Skeletal muscle satellite cell (primary cell): ENCODE results near the gene CLOCK.

Experiments used
- H3K27me3 ChIP-seq: 2 replicates; pipeline ENCODE4 v1.7.0; 2013; ENCODE audit warnings: low read length; ENCODE audit not compliant: control insufficient read depth, insufficient read depth
- H3K36me3 ChIP-seq: 2 replicates; pipeline ENCODE4 v1.7.0; 2013; ENCODE audit warnings: mild to moderate bottlenecking, control low read depth, low read length; ENCODE audit not compliant: insufficient read depth
- H3K4me1 ChIP-seq: 2 replicates; pipeline ENCODE4 v1.7.0; 2013; ENCODE audit warnings: low read length; ENCODE audit not compliant: control insufficient read depth, insufficient read depth
- H3K4me2 ChIP-seq: 2 replicates; pipeline ENCODE4 v1.7.0; 2013; ENCODE audit warnings: mild to moderate bottlenecking, low read length
- H3K4me3 ChIP-seq: 2 replicates; pipeline ENCODE4 v1.7.0; 2013; ENCODE audit warnings: low read length
- H3K9ac ChIP-seq: 2 replicates; pipeline ENCODE4 v1.7.0; 2013; ENCODE audit warnings: mild to moderate bottlenecking, low read depth, low read length, moderate library complexity
- H3K9me3 ChIP-seq: replicated peaks from 2 replicates; pipeline ENCODE4 v1.7.0; 2013; ENCODE audit warnings: mild to moderate bottlenecking, control low read depth, low read length

The CLOCK gene

DNA sequence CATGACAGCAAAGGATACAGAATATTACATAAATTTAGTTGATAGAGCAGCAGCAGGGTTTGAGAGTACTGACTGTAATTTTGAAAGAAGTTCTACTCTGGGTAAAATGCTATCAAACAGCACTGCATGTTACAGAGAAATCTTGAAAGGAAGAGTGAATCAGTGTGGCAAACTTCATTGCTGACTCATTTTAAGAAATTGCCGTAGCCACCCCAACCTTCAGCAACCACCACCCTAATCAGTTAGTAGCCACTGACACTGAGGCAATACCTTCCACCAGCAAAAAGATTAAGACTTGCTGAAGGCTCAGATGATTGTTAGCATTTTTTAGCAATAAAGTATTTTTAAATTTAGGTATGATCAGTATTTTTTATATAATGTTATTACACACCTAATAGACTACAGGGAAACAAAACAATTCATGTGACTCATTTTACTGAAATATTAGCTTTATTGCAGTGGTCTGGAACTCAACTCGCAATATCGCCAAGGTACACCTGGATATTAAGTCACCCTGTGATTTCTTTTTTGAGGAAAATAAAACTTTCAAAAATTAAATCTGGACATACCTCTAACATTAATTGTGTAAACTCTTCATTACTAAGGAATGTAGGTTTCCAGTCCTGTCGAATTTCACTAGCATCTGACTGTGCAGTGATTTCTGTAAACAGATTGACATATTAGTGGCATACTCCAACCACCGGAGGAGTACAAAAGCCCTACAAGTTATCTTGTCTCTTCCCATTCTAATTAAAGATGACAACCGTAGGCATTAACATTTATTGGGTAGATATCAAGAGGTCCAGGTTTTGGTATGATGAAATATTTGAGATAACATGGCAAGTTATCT lies 71.1 kb downstream of the CLOCK start:
- H3K4me2 ChIP-seq: peak overlapping the region; percentile 50
- no peaks in the 10 kb centered on the region for H3K9me3 ChIP-seq
- peaks cover 26% of the 10 kb centered on the region for H3K4me1 ChIP-seq
- no peak overlapping the region for H3K4me3 ChIP-seq
- H3K9ac ChIP-seq: no peak overlapping the region
- peaks cover 23% of the 10 kb centered on the region for H3K36me3 ChIP-seq
- H3K27me3 ChIP-seq: no peaks in the 10 kb centered on the region

DNA sequence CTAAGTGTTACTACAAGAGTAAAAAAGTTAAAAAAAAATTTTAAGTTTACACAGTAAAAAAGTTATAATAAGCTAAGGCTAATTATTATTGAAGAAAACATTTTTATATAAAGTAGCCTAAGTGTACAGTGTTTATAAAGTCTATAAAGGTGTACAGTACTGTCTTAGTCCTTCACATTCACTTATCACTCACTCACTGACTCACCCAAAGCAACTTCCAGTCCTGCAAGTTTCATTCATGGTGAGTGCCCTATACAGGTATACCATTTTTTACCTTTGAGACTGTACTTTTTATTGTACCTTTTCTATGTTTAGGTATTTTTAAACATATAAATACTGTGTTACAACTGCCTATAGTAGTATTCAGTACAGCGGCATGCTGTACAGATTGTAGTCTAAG lies 76.7 kb downstream of the CLOCK start:
- Histone ChIP-seq H3K4me2 (no peak overlapping the region), H3K4me3 (no peak overlapping the region), H3K36me3 (peaks cover 46% of the 10 kb centered on the region), H3K4me1 (peaks cover 3% of the 10 kb centered on the region), H3K27me3 (no peaks in the 10 kb centered on the region), H3K9ac (no peak overlapping the region), H3K9me3 (no peaks in the 10 kb centered on the region)

DNA sequence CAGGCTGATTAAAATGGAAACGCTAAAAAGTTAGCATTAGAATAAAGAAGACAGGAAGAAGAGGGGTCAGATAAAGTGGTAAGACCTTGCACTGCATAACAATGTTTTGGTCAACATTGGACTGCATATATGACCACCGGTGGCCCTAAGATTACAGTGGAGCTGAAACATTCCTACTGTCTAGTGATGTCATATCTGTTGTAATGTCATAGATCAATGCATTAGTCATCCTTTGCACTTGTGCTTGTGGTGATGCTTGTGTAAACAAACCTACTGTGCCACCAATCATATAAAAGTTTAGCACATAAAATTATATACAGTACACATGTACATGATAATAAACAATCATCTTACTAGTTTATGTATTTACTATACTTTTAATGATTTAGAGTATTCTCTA lies 78.0 kb downstream of the CLOCK start:
- H3K9ac ChIP-seq: no peak overlapping the region
- H3K36me3 ChIP-seq: peaks cover 45% of the 10 kb centered on the region
- H3K4me1 ChIP-seq: no peaks in the 10 kb centered on the region
- no peaks in the 10 kb centered on the region for H3K9me3 ChIP-seq
- no peak overlapping the region for H3K4me2 ChIP-seq
- H3K27me3 ChIP-seq: no peaks in the 10 kb centered on the region
- H3K4me3 ChIP-seq: no peak overlapping the region

DNA sequence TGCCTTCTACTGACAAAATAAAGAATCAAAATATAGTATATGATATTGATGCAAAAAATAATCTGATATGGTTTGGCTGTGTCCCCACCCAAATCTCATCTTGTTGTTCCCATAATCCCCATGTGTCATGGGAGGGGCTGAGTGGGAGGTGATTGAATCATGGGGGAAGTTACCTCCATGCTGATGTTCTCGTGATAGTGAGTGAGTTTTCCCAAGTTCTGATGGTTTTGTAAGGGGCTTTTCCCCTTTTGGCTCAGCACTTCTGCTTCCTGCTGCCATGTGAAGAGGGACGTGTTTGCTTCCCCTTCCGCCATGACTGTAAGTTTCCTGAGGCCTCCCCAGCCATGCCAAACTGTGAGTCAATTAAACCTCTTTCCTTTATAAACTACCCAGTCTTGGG lies 80.7 kb downstream of the CLOCK start:
- H3K9ac ChIP-seq: no peak overlapping the region
- no peak overlapping the region for H3K4me2 ChIP-seq
- no peaks in the 10 kb centered on the region for H3K9me3 ChIP-seq
- H3K36me3 ChIP-seq: peaks cover 50% of the 10 kb centered on the region
- H3K4me1 ChIP-seq: no peaks in the 10 kb centered on the region
- no peak overlapping the region for H3K4me3 ChIP-seq
- no peaks in the 10 kb centered on the region for H3K27me3 ChIP-seq

DNA sequence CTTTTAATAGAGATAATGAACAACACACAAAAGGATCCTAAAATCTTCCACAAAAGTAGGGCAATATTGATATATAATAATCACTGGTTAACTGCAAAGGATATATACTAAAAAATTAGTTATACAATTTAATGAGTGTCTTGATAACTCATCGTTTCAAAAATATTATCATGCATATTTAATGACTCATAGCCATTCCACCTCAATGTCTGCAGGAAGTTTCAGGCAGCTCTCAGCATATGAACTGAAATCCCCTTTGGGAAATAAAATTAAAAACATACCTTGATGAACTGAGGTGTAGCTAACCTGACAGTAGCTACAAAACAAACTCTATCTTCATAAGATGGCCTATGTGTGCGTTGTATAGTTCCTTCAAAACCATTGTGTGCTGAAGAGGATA lies 88.1 kb downstream of the CLOCK start:
- Histone ChIP-seq H3K36me3 (peaks cover 22% of the 10 kb centered on the region), H3K4me3 (peak overlapping the region; percentile 41), H3K4me1 (peaks cover 16% of the 10 kb centered on the region), H3K9ac (peak overlapping the region; percentile 44), H3K9me3 (no peaks in the 10 kb centered on the region), H3K4me2 (peak overlapping the region; percentile 73), H3K27me3 (no peaks in the 10 kb centered on the region)

- Histone ChIP-seq H3K4me2 (peak overlapping the region; percentile 73), H3K4me3 (peak overlapping the region; percentile 41), H3K27me3 (no peaks in the 10 kb centered on the region), H3K4me1 (peaks cover 16% of the 10 kb centered on the region), H3K9me3 (no peaks in the 10 kb centered on the region), H3K9ac (peak overlapping the region; percentile 44), H3K36me3 (peaks cover 22% of the 10 kb centered on the region)
Observed at GRCh38 chr4:55458164-55458563, 88.5 kb downstream of the CLOCK start.

DNA sequence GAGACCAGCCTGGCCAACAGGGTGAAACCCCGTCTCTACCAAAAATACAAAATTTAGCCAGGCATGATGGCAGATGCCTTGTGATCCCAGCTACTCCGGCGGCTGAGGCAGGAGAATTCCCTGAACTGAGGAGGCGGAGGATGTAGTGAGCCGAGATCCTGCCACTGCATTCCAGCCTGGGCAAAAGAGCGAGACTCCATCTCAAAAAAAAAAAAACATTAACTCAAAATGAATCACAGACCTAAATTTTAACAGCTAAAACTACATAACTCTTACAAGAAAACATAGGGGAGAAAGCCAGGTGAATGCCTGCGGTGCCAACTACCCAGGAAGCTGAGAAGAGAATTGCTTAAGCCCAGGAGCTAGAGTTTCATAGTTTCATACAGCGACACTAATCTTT lies 96.1 kb downstream of the CLOCK start:
- Histone ChIP-seq H3K4me3 (no peak overlapping the region), H3K4me2 (no peak overlapping the region), H3K9me3 (no peaks in the 10 kb centered on the region), H3K4me1 (peaks cover 23% of the 10 kb centered on the region), H3K36me3 (peaks cover 26% of the 10 kb centered on the region), H3K9ac (no peak overlapping the region), H3K27me3 (no peaks in the 10 kb centered on the region)

- Histone ChIP-seq H3K36me3 (peaks cover 31% of the 10 kb centered on the region), H3K4me3 (no peak overlapping the region), H3K9me3 (no peaks in the 10 kb centered on the region), H3K27me3 (no peaks in the 10 kb centered on the region), H3K4me2 (no peak overlapping the region), H3K4me1 (peaks cover 24% of the 10 kb centered on the region), H3K9ac (no peak overlapping the region)
Observed at GRCh38 chr4:55447831-55448230, 98.9 kb downstream of the CLOCK start.

- no peak overlapping the region for H3K4me3 ChIP-seq
- H3K9me3 ChIP-seq: no peaks in the 10 kb centered on the region
- no peak overlapping the region for H3K4me2 ChIP-seq
- H3K27me3 ChIP-seq: no peaks in the 10 kb centered on the region
- no peak overlapping the region for H3K9ac ChIP-seq
- H3K4me1 ChIP-seq: peaks cover 24% of the 10 kb centered on the region
- peaks cover 32% of the 10 kb centered on the region for H3K36me3 ChIP-seq
Observed at GRCh38 chr4:55447108-55447708, 99.5 kb downstream of the CLOCK start.

- Histone ChIP-seq H3K9me3 (no peaks in the 10 kb centered on the region), H3K4me1 (peaks cover 24% of the 10 kb centered on the region), H3K4me2 (no peak overlapping the region), H3K36me3 (peaks cover 27% of the 10 kb centered on the region), H3K27me3 (no peaks in the 10 kb centered on the region), H3K9ac (no peak overlapping the region), H3K4me3 (no peak overlapping the region)
Observed at GRCh38 chr4:55446578-55446922, 100.2 kb downstream of the CLOCK start.

- Histone ChIP-seq H3K4me1 (peaks cover 24% of the 10 kb centered on the region), H3K9me3 (no peaks in the 10 kb centered on the region), H3K36me3 (peaks cover 22% of the 10 kb centered on the region), H3K27me3 (no peaks in the 10 kb centered on the region), H3K4me2 (peak overlapping the region; percentile 16), H3K4me3 (no peak overlapping the region), H3K9ac (no peak overlapping the region)
Observed at GRCh38 chr4:55445921-55446577, 100.7 kb downstream of the CLOCK start.
